Hematopoietic multipotent progenitor cell treated with erythropoietin and hydrocortisone succinate and interleukin-3 and kit ligand, for 6 days (in vitro differentiated cells): ENCODE data around the gene TMEM183A.

Source experiments
- DNase-seq: peaks from one replicate; pipeline ENCODE4 v3.0.0-alpha.2; 2015

The TMEM183A gene

GRCh38 chr1:203031467-203031866 is 24.3 kb downstream of the TMEM183A start:
- peak; percentile 38 for DNase-seq

GRCh38 chr1:203033287-203033686 is 26.1 kb downstream of the TMEM183A start:
- DNase-seq: no peak

- DNase-seq: no peak
Measured at GRCh38 chr1:203033917-203034316, 26.7 kb downstream of the TMEM183A start.

DNA sequence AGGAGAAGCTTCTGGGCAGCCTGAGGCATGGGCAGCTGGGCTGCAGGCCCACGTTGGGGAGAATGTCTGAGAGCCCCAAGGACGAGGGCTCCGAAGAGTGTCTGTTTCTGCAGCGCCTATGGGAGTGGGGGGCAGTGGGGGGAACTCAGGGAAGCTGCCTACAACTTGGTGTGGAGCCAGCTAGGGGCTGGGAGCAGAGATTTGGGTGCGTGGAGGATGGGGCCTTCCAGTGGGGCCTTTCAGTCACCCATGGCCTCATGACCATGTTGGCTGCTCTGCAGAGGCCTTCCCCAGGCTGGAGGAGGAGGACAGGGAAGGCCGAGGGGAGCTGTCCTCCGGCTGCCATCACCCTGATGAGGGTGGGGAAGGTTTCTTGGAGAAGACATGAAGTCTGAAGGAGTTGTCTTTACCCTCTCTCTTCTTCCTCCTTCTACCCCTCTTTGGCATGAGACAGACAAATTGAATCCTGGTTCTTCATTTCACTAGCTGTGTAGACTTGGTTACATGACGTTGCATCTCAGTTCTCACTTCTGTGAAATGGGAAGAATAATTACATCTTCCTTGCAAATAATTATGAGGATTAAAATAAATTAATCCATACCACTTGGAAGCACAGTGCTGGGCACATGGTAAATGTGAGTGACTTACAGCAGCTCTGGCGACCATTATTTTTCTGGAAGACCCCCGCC is 27.4 kb downstream of the TMEM183A start:
- DNase-seq: no peak

DNA sequence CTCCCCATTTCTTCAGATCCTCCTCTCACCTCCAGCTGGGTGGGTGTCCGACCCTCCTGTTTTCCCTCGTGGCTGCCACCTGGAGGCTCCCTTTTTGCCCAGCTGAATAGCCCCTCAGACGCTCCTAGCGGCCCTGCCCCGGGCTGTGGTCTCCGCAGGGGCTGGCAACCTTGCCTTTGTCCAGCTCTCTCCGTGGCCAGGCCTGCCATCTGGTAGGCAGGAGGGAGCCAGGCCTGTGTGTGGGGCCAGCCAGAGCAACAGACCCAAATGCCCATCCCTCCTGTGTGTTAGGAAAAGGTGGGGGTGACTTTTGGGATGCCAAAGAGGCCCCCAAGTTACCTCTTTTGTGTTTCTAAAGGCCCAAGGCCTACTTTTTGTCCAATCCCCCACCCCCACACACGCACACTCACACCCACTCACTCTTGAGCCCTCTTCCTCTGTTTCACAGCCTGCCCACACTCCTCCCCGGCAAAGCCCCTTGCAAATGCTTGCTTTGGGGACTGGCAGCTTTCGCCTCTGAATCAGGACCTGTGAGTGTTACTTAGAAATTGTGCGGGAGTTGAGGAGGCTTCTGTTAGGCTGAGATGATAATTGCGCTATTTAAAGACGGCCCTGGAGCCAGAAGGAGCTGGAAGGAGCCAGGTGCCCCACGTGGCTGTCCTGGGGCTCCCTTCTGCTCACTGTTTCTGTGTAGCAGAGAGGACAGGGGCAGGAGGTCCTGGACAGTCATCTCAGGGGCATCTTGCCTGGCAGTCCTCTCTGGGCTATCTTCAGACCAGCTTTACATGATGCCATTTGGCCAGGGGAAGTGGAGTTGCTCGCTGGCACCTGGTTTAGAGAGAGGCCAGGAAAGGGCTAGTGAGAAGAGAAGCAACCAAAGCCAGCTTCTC is 28.2 kb downstream of the TMEM183A start:
- no peak for DNase-seq

GRCh38 chr1:203036135-203036534 is 29.0 kb downstream of the TMEM183A start:
- DNase-seq: peak; percentile 29

DNA sequence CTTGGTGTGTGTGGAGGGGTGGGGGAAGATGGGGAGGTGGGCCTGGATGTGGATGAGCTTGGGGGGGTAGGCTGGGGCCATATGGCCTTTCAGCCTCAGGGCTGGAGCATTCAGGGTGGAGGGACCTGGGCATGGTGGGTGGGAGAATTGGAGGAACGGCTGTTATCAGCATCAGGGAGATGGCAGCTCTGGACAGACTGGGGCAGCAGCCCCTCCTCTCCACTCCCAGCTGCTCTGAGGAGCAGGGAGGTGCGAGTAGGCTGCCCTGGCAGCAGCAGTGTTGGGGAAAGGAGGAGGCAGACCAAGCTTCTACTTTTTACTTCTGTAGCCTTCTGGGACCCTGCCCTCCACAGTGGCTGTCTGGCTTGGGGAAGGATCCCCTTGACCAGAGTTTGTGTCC is 29.4 kb downstream of the TMEM183A start:
- DNase-seq: no peak

- DNase-seq: peak; percentile 31
Measured at GRCh38 chr1:203037509-203038190, 30.5 kb downstream of the TMEM183A start.

- DNase-seq: no peak
Measured at GRCh38 chr1:203038217-203038741, 31.1 kb downstream of the TMEM183A start.

DNA sequence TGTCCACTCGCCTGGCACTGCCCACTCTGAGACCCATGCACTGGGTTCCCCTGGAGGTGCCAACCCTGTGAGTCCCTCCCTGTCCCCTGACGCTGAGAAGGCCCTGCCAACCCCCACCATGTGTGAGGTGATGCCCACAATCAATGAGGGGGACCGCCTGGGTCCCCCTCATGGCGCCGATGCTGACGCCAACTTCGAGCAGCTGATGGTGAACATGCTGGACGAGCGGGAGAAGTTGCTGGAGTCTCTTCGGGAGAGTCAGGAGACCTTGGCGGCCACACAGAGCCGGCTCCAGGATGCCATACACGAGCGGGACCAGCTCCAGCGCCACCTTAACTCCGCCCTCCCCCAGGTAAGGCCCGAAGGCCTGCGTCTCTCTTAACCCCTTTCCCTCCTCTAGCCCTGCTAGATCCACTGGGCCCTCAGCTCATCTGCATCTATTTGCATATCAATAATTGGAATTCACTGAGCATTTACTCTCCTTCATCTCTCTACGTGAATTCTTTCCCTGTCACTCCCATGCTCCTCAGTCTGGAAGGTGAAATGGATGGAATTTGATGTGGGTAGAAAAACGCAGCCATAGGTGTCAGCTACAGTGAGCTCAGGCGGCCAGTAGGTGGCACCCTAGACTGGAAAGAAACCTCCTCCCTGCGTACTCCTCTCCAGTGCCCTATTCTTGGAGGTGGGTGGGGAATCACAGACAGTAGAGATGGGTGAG is 31.9 kb downstream of the TMEM183A start:
- peak; percentile 88 for DNase-seq

DNA sequence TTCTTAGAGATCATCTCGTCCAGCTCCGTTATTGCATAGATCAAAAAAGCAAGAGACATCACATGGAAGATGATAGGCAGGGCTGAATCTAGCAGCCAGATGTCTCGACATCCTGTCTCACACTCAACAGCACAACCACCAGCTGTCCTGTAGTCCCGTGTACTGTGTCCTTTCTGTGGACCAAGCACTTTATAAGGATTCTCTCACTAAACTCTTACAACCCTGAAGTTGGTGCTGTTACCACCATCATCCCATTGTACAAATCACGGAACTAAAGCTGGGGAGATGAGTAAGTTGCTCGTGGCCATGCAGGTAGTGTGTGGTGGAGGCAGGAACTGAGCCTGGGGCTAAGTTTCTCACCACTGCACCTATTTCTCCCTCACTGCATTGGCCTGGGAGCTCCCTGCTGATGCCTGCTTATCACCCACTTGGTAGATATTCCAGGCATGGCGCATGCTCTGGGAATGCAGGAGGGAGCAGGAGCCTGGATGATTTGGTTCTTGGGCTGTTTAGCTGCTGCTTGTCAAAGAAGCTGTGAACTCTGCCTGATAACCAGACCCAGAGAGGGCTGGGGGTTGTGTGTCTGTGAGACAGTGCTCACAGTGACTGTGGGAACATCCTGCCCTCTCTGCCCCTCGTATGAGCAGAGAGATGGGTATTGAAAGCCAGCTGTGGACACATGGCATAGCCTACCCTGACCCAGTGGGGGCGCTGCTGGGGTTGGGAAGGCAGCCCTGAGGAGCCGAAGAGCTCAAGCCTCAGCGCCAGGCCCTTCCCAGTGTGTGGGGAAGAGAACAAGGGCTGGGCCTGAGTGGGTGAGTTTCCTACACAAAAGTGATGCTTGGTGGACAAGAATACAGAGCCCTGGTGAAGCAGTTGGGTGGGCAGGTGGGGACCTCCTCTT is 32.7 kb downstream of the TMEM183A start:
- peak; percentile 40 for DNase-seq

DNA sequence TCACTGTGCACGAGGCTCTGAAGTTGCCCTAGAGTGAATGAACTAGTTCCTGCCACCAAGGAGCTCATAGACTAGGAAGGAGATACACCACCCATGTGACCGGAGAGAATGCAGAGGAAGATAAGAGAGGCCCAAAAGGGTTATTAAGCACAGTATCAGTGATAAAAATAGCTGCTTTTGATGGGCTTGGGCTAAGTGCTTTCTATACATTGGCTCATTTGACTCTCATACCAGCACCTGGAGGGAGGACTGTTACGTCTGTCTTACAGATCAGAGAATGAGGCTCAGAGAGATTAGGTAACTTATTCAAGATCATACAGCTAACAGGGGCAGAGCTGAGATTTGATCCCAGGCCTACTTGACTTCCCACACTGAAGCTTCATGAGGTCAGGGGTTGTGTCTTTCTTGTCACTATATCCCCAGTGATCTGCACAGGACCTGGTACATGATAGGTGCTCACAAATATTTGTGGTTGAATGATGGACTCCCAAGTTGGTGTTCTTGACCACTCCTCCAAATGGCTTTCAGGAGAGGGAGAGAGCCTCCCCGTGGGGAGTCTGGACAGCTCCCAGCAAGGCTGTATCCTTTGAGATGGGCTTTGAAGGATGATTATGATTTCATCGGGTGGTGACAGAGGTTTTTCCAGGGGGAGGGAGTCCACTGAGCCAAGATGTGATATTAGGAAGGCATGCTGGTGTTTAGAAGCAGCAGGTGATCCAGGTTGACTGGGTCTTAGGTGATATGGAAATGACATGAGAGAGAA is 33.5 kb downstream of the TMEM183A start:
- DNase-seq: peak; percentile 55

DNA sequence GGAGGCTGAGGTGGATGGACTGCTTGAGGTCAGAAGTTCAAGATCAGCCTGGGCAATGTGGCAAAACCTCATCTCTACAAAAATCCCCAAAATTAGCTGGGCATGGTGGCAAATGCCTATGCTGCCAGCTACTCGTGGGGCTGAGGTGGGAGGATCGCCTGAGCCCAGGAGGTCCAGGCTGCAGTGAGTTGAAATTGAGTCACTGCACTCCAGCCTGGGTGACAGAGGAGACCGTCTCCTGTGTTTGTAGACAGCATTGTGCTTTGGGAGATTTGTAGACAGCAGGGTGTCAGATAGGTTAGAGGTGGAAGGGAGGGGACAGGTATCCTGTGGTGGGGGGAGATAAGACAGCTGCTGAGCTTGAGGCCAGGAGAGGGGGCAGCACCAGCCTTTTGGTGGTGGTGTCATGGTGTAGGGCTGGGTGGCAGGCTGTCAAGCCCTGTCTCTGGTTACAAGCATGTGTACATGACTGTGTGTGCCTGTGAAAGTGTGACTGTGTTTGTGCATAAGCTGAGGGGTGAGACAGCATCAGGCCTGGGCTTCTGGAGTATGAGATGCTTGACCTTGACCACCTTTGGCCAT is 34.3 kb downstream of the TMEM183A start:
- DNase-seq: no peak

DNA sequence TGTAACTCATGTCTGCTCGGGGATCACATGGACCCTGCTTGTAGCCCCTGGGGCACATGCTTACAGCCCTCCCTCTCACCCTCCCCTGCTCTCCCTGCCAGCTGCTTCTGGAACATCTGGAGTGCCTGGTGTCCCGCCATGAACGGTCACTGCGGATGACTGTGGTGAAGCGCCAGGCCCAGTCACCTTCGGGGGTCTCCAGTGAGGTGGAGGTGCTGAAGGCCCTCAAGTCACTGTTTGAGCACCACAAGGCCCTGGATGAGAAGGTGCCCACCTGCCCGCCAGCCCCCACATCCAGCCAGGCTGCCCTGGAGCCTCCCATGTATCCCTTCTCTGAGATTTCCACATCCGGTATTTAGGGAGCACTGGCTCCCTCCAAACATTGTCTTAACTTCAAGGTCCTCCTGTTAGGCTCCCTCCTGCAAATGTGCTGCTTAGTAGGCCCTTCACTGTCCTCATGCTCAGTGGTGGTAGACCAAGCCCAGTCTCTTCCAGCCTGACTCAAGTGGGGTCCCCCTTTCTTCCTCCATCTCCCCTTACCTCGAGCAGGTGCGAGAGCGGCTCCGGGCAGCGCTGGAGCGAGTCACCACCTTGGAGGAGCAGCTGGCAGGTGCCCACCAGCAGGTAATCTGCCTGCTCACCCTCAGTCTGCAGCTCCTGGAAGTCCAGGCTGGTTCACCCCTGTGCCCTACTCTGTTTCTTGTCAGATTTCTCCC is 36.8 kb downstream of the TMEM183A start:
- no peak for DNase-seq

DNA sequence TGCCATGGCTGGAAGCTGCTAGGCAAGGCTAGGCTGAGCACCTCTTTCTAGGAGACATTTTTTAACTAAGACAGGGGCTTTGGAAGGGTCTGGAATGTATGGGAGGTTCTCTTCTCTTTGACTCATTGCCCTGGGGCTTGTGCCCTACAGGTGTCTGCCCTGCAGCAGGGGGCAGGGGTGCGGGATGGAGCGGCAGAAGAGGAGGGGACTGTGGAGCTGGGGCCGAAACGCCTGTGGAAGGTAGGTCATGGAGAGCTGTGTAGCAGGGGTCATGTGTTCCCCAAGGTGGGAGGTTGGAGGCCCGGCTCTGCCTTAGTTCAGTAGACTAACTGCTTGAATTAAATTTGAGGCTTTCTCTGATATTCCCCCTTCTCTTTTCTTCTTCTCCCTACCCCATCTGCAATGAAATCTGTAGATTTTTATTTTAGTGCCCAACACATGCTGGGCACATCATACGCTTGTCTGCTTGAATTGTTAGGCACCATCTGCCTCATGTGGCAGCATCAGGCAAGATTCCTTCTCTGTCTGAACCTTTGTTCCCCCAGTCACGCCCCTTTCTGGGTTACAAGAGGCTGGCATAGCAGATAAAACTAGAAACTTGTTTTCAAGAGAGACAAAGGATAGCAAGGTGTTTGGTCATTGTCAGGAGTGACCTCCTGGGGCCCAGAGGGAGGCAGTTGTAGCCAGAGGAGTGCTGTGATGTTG is 37.5 kb downstream of the TMEM183A start:
- no peak for DNase-seq

GRCh38 chr1:203045336-203045735 is 38.2 kb downstream of the TMEM183A start:
- DNase-seq: no peak

DNA sequence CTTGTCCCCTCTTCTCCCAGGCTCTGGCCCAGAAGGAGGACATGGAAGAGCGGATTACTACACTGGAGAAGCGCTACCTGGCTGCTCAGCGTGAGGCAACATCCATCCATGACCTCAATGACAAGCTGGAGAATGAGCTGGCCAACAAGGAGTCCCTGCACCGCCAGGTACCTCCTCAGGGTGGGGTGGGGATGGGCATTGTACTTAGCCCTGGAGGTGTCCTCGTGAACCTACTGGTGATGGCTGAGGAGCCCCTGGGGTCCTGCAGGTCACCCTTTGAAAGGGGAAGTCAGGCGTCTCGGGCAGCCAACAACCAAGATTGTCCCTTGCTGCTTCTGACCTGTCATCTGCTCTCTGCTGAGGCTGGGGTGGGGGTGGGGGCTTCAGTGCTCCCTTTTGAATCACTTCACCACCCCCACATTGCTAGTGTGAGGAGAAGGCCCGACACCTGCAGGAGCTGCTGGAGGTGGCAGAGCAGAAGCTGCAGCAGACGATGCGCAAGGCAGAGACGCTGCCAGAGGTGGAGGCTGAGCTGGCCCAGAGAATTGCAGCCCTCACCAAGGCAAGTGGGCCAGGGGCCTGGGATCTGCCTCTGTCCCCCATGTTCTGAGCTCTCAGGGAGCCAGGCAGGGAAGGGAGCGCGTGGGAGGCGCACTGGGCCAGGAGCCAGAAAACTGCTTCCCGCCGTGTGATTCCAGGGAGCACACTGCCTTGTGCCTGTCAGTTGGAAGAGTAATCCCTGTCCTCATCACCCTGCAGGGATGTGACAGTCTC is 38.8 kb downstream of the TMEM183A start:
- no peak for DNase-seq

DNA sequence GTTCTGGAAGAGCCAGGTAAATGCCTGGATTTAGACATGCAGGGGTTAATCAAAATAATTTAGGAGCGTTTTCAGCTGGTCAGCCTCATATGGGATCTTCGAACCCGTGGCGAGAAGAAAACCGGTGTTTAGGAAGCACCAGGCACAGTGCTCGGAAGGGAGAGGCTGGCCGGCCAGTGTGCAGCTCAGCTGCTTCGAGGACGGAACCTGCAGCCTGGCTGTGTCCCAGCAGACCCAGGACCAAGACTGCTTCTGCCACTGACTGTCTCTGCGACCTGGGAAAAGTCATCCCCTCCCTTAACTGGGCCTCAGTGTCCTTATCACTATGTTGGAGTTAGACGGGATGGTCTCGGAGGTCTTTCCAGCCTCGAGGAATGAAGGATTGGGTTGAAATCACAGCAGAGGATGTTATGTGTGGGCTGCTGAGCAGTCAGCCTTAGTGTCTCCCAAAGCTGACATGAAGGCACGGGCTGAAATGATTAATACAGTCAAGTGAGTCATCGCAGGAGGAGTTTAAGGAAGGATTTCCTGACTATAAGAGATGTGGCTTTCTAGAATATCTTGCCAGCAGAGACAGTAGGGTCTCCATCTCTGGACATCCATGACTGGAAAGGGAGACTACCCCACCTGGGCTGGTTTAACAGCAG is 39.9 kb downstream of the TMEM183A start:
- DNase-seq: no peak
